SH-SY5Y (cell line): Measurements from ENCODE around the gene ZNF862.

Experiments used
- GATA2 ChIP-seq: IDR thresholded peaks from 2 replicates; pipeline ENCODE4 v1.6.1; 2011; ENCODE audit warnings: mild to moderate bottlenecking, low read depth, low read length
- GATA3 ChIP-seq: IDR thresholded peaks from 2 replicates; pipeline ENCODE4 v1.6.1; 2011; ENCODE audit warnings: low read depth, mild to moderate bottlenecking, low read length, moderate library complexity

Gene ZNF862

GRCh38 chr7:149824748-149825566 is 13.2 kb upstream of the ZNF862 start:
- TF ChIP-seq GATA3 (no peak), GATA2 (no peak)

GRCh38 chr7:149825567-149826343 is 12.4 kb upstream of the ZNF862 start:
- TF ChIP-seq GATA3 (no peak), GATA2 (no peak)

GRCh38 chr7:149826344-149827088 is 11.7 kb upstream of the ZNF862 start:
- TF ChIP-seq GATA2 = no peak
- TF ChIP-seq GATA3 = no peak

GRCh38 chr7:149827089-149827981 is 10.8 kb upstream of the ZNF862 start:
- TF ChIP-seq GATA3 (no peak), GATA2 (no peak)

GRCh38 chr7:149828357-149829309 is 9.5 kb upstream of the ZNF862 start:
- TF ChIP-seq GATA2 = no peak
- no peak for TF ChIP-seq GATA3

GRCh38 chr7:149830997-149831740 is 7.0 kb upstream of the ZNF862 start:
- TF ChIP-seq GATA3 = no peak
- no peak for TF ChIP-seq GATA2

GRCh38 chr7:149831741-149832219 is 6.4 kb upstream of the ZNF862 start:
- no peak for TF ChIP-seq GATA3
- no peak for TF ChIP-seq GATA2

GRCh38 chr7:149832332-149833041 is 5.7 kb upstream of the ZNF862 start:
- TF ChIP-seq GATA3 (no peak), GATA2 (no peak)

- TF ChIP-seq GATA2 = no peak
- no peak for TF ChIP-seq GATA3
Measured at GRCh38 chr7:149833495-149834130, 4.6 kb upstream of the ZNF862 start.

- no peak for TF ChIP-seq GATA2
Measured at GRCh38 chr7:149834601-149835000, 3.6 kb upstream of the ZNF862 start.

- TF ChIP-seq GATA2 (no peak), GATA3 (no peak)
Measured at GRCh38 chr7:149836434-149836833, 1.7 kb upstream of the ZNF862 start.
